Activated CD4-positive, alpha-beta T cell treated with anti-CD3 and anti-CD28 coated beads, Interleukin-2, amount 10 ng/mL, durations not matched to agents 7 days and 5 days (primary cell): ENCODE data around the gene CFAP100. TPM values are rescaled to one million over a fixed set of nuclear protein-coding genes. Genes with fewer than 3 reads are reported as not detected.

Experiments
- CTCF ChIA-PET: fragments of 350-600 bp; sonication (Branson Sonifier 250); formaldehyde crosslinking; loops from one replicate; lab custom pipeline; 2021; ENCODE audit warnings: antibody characterized with exemption; lab: Charles Lee
- POLR2A ChIA-PET: fragments of 350-600 bp; sonication (Branson Sonifier 250); formaldehyde crosslinking; loops from one replicate; lab custom pipeline; 2021; ENCODE audit warnings: antibody characterized with exemption; lab: Charles Lee
- DNase-seq: peaks from one replicate; pipeline ENCODE4 v3.0.0-alpha.2; 2020
- H3K27ac Mint-ChIP-seq: one replicate; pipeline ENCODE4 v1.8.0; 2021; ENCODE audit warnings: mild to moderate bottlenecking, moderate library complexity, mixed read lengths
- H3K27me3 Mint-ChIP-seq: one replicate; pipeline ENCODE4 v1.8.0; 2021; ENCODE audit warnings: mixed read lengths
- H3K36me3 Mint-ChIP-seq: one replicate; pipeline ENCODE4 v1.8.0; 2021; ENCODE audit warnings: low read depth, mixed read lengths
- H3K4me1 Mint-ChIP-seq: one replicate; pipeline ENCODE4 v1.8.0; 2021; ENCODE audit warnings: mixed read lengths
- H3K4me3 Mint-ChIP-seq: one replicate; pipeline ENCODE4 v1.8.0; 2021; ENCODE audit warnings: mild to moderate bottlenecking, moderate library complexity, mixed read lengths
- H3K9me3 Mint-ChIP-seq: one replicate; pipeline ENCODE4 v1.8.0; 2021; ENCODE audit warnings: mixed read lengths
- total RNA-seq, 2 experiments: library from RNA; stranded (reverse); gene quantifications; one replicate each; pipeline ENCODE4 v1.2.3, GENCODE V29; 2021

CFAP100 gene
- total RNA-seq, 2 experiments from 2014 or later, result not detected

DNA sequence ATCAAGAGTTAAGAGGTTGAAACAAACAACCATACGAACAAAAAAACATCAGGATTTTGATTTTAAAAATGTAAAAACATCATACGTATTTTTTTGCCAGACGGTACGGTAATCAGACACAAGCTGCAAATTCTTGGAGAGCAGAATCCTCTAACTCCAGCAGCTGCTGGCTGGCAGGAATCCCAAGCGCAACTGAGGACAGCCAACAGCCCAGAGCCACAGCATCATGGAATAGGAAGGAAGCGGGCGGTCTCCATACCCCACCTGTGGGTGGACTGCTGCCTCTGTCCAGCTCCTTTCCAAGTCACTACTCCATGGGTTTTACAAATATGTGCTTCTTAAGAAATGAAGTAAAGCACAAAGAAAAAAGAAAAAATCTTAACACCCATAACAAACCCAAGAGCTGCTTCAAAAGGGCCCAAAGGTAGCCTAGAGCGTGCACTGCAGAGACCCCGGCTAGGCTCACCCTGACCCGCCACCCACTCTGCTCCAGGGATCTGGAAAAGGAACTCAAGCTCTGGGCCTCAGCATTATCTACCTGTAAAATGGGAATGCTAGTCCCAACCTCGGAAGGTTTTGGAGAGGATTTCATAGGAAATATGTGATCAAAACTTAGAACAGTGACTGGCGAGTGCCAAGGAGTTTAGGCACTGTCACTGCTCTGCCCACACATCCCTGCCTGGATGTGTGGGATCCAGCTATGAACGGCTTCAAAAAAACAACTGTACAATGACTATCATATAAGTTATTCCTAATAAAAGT is 47.6 kb downstream of the CFAP100 start:
- Mint-ChIP-seq H3K4me1 (no peaks in the 10 kb centered on the region), H3K27ac (no peak overlapping the region), H3K9me3 (no peaks in the 10 kb centered on the region), H3K4me3 (no peak overlapping the region), H3K36me3 (no peaks in the 10 kb centered on the region), H3K27me3 (no peaks in the 10 kb centered on the region)
- CTCF ChIA-PET, result no interaction called here
- POLR2A ChIA-PET, result no interaction called here
- DNase-seq, result no peak

DNA sequence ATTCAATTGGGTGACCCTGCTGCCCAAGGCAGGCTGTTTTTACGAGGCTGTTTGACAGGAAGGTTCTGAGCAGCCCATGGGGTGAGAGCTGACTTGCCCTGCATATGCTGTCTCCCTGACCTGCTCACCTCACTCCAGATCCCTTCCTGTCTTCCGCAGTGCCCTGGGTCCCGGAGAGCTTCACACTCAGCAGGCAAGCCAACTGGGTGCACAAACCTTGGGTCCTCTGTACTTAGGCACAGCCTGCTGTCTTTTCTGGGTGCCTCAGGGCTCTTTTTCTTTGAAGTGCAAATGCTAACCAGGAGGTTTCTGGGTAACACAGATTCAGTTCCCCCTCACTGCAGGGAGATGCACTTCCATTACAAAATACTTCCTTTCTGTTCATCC is 48.1 kb downstream of the CFAP100 start:
- no peaks in the 10 kb centered on the region for H3K27me3 Mint-ChIP-seq
- H3K4me3 Mint-ChIP-seq, result no peak overlapping the region
- no peaks in the 10 kb centered on the region for H3K9me3 Mint-ChIP-seq
- DNase-seq, result no peak
- POLR2A ChIA-PET, result no interaction called here
- H3K4me1 Mint-ChIP-seq, result no peaks in the 10 kb centered on the region
- H3K36me3 Mint-ChIP-seq, result no peaks in the 10 kb centered on the region
- CTCF ChIA-PET, result no interaction called here
- no peak overlapping the region for H3K27ac Mint-ChIP-seq

DNA sequence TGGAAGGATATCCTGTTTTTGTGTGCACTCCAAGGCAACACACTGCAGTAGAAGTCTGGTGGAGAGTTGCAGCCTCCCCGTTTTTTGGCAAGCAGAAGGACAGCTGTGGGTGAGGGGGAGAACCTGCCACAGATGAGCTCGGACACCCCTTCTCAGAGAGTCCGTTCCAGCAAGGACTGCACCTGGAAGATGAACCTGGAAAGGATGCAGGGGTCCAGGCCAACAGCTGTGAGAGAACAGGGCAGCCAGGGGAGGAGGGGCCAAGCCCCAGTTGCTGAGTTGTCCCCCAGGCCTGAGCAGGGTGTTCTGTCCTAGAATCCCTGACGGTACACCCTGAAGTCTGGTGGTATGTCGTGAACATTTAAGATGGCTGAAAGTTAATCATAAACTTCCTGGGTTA is 50.8 kb downstream of the CFAP100 start:
- CTCF ChIA-PET, result interaction anchor here (0.8 kb wide), 1 partner anchor 20 kb away, joined by 3 read pairs; no protein-coding TSS in a partner anchor
- Mint-ChIP-seq H3K27me3 (no peaks in the 10 kb centered on the region), H3K36me3 (no peaks in the 10 kb centered on the region), H3K4me1 (no peaks in the 10 kb centered on the region), H3K27ac (no peak overlapping the region), H3K4me3 (no peak overlapping the region), H3K9me3 (no peaks in the 10 kb centered on the region)
- DNase-seq, result no peak
- POLR2A ChIA-PET, result no interaction called here

DNA sequence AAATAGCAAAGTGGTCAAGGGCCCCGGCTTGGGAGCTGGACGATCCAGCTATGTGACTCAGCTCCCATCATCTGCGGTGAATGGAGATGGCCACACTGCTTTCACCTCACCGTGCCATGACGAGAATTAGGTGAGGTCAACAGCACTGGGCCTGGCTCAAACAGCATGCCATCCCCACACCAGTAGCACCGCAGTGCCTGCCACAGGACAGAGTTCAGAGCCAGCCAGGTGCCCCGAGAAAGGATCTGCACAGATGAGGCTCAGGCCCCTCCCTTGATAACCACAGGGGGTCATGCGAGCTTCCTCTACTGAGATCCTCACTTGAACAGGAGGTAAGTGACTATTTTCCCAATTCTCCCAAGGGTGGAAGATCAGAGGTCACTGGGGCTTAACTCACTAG is 51.6 kb downstream of the CFAP100 start:
- Mint-ChIP-seq H3K9me3 (no peaks in the 10 kb centered on the region), H3K4me3 (no peak overlapping the region), H3K4me1 (no peaks in the 10 kb centered on the region), H3K27ac (no peak overlapping the region), H3K27me3 (no peaks in the 10 kb centered on the region), H3K36me3 (peaks cover 3% of the 10 kb centered on the region)
- POLR2A ChIA-PET, result no interaction called here
- no peak for DNase-seq
- CTCF ChIA-PET, result interaction anchor here (1.2 to 1.4 kb wide), 2 partner anchors 13 to 58 kb away, joined by 3 read pairs; no protein-coding TSS in a partner anchor

DNA sequence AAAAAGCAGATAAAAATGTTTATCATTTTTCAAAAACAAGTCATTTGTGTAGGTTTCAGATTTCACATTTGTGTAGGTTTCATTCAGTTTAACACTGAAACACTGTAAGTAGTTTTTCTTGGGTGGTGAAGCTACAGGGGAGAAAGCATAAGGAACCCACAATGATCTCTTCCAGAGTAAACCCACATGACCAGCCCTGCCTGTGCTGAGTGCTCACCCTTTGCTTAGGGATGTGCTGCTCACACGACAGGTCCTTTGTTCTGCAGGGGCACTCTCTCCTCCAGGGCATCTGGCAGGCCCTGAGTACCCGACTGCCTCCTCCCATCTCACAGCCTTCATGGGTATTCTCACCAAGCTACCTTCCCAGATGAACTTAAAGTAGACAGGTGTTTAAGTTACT is 52.1 kb downstream of the CFAP100 start:
- H3K27me3 Mint-ChIP-seq, result no peaks in the 10 kb centered on the region
- no peaks in the 10 kb centered on the region for H3K4me1 Mint-ChIP-seq
- no peak for DNase-seq
- POLR2A ChIA-PET, result no interaction called here
- CTCF ChIA-PET, result interaction anchor here (1.2 to 1.4 kb wide), 2 partner anchors 13 to 57 kb away, joined by 3 read pairs; no protein-coding TSS in a partner anchor
- H3K9me3 Mint-ChIP-seq, result no peaks in the 10 kb centered on the region
- H3K4me3 Mint-ChIP-seq, result no peak overlapping the region
- H3K36me3 Mint-ChIP-seq, result peaks cover 7% of the 10 kb centered on the region
- H3K27ac Mint-ChIP-seq, result no peak overlapping the region

DNA sequence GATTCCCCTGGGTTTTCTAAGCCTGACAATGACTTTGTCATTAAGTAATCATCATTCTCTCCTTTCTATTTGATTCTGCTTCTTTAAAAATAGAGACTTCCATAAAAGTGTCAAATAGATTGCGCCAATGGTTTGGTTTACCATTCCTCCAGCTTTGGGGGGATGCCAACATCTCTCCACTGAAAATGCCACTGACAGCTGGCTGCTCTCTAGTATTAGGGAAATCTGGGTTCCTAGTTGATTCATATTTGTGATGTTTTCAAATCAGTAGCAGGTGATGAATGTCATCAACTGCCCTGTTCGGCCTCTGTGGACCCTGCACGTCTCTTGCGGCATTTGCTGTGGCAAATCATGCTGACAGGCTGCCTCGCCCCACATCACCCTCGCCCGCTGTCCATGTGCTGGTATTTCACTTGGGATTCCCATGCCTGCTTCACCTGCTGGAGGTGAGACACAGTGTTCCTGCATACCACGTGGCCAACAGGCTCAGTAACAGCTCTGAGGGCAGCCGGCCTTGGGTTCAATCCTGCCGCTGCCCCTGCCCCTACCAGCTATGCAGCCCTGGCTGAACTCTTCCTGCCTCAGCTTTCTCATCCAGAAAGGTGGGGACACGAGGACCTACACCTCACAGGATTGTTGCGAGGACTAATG is 52.9 kb downstream of the CFAP100 start:
- Mint-ChIP-seq H3K4me3 (no peak overlapping the region), H3K27ac (no peak overlapping the region), H3K4me1 (no peaks in the 10 kb centered on the region), H3K9me3 (no peaks in the 10 kb centered on the region), H3K36me3 (peaks cover 11% of the 10 kb centered on the region), H3K27me3 (no peaks in the 10 kb centered on the region)
- POLR2A ChIA-PET, result no interaction called here
- DNase-seq, result no peak
- CTCF ChIA-PET, result interaction anchor here (1.2 to 1.4 kb wide), 2 partner anchors 12 to 56 kb away, joined by 3 read pairs; no protein-coding TSS in a partner anchor

DNA sequence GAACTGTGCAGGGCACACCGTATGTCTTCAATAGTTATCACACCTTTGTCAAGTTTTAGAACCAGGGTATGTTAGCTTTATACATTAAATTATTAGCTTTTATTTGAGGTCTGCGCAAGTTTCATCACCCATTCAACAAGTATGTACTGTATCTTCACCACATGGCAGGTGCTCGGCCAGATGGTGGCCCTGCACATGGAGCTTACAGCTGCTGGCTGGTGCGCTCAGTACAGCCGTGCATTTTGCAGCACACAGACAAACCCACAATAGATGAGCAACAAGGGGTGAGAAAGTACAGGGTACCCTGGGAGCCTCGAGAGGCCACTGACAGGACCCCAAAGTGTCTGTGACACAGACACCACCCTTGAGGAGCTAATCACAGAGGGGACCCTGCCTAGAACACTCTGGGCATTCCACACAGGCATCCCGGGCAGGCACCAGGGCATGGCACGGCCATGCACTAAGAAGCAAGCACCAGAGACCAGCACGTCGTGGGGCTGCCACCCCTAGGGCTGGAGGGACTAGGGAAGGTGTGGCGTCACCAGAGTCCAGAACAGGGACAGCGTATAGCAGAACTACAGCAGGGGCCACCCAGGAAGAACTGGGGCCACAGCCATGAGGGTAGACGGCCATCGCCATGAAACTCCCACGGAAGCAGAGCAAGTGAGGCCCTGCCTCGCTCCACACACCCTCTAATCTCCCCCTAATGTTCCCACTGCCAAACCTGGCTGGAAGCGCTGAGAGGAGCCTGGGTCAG is 53.6 kb downstream of the CFAP100 start:
- ChIA-PET POLR2A (no interaction called here), CTCF (no interaction called here)
- Mint-ChIP-seq H3K4me3 (no peak overlapping the region), H3K27ac (no peak overlapping the region), H3K36me3 (peaks cover 13% of the 10 kb centered on the region), H3K9me3 (no peaks in the 10 kb centered on the region), H3K4me1 (no peaks in the 10 kb centered on the region), H3K27me3 (no peaks in the 10 kb centered on the region)
- DNase-seq, result no peak

DNA sequence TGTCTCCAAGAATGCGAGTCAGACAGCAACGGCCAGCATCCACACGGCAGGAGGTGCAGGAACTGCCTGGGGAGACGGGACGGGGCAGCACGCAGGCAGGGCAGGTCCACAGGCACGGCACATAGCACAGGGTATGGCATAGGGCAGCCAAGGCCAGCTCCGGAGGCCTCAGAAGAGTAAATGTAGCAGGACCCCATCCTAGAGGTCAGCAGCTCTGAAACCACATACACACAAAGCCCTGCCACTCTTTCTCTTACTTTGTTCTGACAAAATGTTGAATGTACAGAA is 54.1 kb downstream of the CFAP100 start:
- H3K4me1 Mint-ChIP-seq, result no peaks in the 10 kb centered on the region
- ChIA-PET CTCF (no interaction called here), POLR2A (no interaction called here)
- no peak for DNase-seq
- no peaks in the 10 kb centered on the region for H3K27me3 Mint-ChIP-seq
- no peak overlapping the region for H3K27ac Mint-ChIP-seq
- H3K9me3 Mint-ChIP-seq, result no peaks in the 10 kb centered on the region
- H3K4me3 Mint-ChIP-seq, result no peak overlapping the region
- peaks cover 13% of the 10 kb centered on the region for H3K36me3 Mint-ChIP-seq

DNA sequence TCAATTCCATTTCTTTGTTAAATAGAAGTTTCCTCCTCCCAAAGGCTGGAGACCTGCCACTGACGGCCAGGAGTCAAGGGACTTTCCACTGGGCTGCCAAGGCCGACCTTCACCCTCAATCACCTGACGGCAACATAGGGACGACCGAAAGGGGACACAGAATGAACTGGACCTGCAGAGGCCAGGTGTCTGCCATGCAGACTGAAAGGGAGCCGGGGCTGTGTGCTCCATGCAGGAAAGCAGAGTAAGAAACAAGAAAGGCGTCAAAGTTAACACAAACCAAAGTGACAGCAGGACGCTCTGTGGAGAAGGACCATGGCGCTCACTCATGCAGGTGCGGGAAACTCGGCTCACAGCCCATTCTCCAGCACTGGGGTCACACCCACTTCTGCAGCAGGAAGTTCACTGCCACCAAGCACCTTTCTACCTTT is 54.9 kb downstream of the CFAP100 start:
- no peak for DNase-seq
- Mint-ChIP-seq H3K27ac (no peak overlapping the region), H3K9me3 (no peaks in the 10 kb centered on the region), H3K4me3 (no peak overlapping the region), H3K4me1 (no peaks in the 10 kb centered on the region), H3K36me3 (peaks cover 17% of the 10 kb centered on the region), H3K27me3 (no peaks in the 10 kb centered on the region)
- CTCF ChIA-PET, result no interaction called here
- POLR2A ChIA-PET, result no interaction called here

DNA sequence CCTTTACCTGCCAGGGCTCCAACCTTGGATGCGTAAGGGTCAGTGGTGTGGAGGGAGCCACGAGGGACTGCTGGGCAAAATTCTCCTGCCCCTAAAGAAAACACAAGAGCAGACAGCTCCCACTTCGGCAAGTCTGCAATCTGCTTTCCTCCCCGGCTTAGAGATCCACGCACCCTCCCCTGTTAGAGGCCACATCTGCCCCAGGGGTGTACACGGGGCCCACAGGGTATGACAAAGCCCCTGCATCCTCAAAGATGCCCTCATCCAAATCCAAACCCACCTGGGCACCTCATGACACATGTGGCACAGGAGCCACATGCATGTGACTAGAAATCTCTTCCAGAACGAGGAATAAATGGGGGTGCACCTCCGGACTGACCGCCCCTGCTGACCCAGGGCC is 55.5 kb downstream of the CFAP100 start:
- Mint-ChIP-seq H3K4me1 (no peaks in the 10 kb centered on the region), H3K9me3 (no peaks in the 10 kb centered on the region), H3K27me3 (no peaks in the 10 kb centered on the region), H3K27ac (no peak overlapping the region), H3K4me3 (no peak overlapping the region), H3K36me3 (peaks cover 20% of the 10 kb centered on the region)
- DNase-seq, result no peak
- POLR2A ChIA-PET, result no interaction called here
- CTCF ChIA-PET, result no interaction called here

DNA sequence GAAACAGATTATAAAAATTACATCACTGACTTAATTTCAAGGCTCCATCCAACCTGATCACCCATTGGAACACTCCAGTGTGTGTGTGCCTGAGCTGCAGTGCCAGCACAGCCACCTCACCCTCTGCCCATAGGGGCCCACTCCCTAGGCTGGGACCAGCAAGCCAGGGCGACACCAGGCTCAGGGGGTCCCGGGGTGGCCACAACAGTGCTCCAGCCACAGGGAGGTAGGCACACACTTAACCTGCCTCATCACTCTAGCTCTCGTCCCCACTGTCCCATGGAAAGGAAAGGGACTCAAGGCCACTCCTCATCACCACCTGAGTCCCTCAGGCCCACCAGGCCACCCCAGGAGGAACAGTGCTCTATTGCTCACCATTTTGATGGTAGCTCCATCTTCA is 56.0 kb downstream of the CFAP100 start:
- DNase-seq, result no peak
- H3K4me1 Mint-ChIP-seq, result no peaks in the 10 kb centered on the region
- no peak overlapping the region for H3K27ac Mint-ChIP-seq
- no peak overlapping the region for H3K4me3 Mint-ChIP-seq
- ChIA-PET CTCF (no interaction called here), POLR2A (no interaction called here)
- no peaks in the 10 kb centered on the region for H3K9me3 Mint-ChIP-seq
- H3K36me3 Mint-ChIP-seq, result peaks cover 22% of the 10 kb centered on the region
- H3K27me3 Mint-ChIP-seq, result no peaks in the 10 kb centered on the region

DNA sequence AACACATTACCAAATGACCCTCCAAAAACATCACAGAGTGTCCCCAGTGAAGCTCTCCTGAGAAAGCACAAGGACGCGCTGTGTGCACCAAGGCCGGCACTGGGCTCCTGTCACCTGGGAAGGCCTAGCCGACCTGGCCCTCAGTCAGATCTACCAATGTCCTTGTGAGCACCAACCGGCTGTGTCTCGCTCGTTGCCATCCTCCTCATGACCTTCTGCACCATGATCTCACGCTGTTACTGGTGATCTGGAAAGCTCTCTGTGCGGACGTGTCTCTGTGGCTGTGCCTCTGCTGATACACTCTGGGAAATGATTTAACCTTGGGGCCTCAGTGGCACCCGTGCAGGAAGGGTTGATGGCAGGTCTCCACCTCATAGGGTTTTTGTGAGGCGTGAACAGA is 56.8 kb downstream of the CFAP100 start:
- no peak overlapping the region for H3K4me3 Mint-ChIP-seq
- CTCF ChIA-PET, result no interaction called here
- H3K36me3 Mint-ChIP-seq, result peaks cover 24% of the 10 kb centered on the region
- no peaks in the 10 kb centered on the region for H3K9me3 Mint-ChIP-seq
- H3K27me3 Mint-ChIP-seq, result no peaks in the 10 kb centered on the region
- POLR2A ChIA-PET, result no interaction called here
- no peaks in the 10 kb centered on the region for H3K4me1 Mint-ChIP-seq
- DNase-seq, result no peak
- no peak overlapping the region for H3K27ac Mint-ChIP-seq

DNA sequence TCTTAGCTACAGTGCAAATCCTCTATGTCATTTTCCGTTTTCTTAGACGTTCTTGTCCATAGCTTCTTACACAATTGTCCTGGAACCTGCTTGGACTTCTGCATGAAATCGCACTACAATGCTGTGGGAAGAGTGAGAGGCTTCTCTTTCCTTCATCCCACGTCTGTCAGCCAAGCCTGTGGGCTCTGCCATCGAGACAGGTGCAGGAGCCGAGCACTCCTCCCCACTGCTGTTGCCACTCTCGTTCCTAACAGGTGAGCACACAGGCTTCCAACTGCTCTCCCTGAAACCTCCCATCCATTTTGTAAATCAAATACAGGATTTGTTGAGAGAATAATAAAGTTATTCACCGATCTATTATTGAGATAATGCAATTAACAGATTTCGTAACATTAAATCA is 57.5 kb downstream of the CFAP100 start:
- no peak overlapping the region for H3K4me3 Mint-ChIP-seq
- ChIA-PET CTCF (interaction anchor here (0.6 kb wide), 1 partner anchor 359 kb away, joined by 5 read pairs; no protein-coding TSS in a partner anchor), POLR2A (no interaction called here)
- no peaks in the 10 kb centered on the region for H3K9me3 Mint-ChIP-seq
- H3K4me1 Mint-ChIP-seq, result no peaks in the 10 kb centered on the region
- no peak overlapping the region for H3K27ac Mint-ChIP-seq
- no peaks in the 10 kb centered on the region for H3K27me3 Mint-ChIP-seq
- H3K36me3 Mint-ChIP-seq, result peaks cover 26% of the 10 kb centered on the region
- no peak for DNase-seq
